C4-2B (cell line): ENCODE data around the gene ATP13A1.

Experiments used
- ZFX ChIP-seq: fragments of 450-650 bp; IDR thresholded peaks from 2 replicates; pipeline ENCODE4 v1.6.1; 2017
- TF ChIP-seq, protein P1 (sequence below): fragments of 450-650 bp; conservative IDR thresholded peaks from 2 replicates; pipeline ENCODE4 v1.5.1; 2017; ENCODE audit warnings: mild to moderate bottlenecking

DNA sequence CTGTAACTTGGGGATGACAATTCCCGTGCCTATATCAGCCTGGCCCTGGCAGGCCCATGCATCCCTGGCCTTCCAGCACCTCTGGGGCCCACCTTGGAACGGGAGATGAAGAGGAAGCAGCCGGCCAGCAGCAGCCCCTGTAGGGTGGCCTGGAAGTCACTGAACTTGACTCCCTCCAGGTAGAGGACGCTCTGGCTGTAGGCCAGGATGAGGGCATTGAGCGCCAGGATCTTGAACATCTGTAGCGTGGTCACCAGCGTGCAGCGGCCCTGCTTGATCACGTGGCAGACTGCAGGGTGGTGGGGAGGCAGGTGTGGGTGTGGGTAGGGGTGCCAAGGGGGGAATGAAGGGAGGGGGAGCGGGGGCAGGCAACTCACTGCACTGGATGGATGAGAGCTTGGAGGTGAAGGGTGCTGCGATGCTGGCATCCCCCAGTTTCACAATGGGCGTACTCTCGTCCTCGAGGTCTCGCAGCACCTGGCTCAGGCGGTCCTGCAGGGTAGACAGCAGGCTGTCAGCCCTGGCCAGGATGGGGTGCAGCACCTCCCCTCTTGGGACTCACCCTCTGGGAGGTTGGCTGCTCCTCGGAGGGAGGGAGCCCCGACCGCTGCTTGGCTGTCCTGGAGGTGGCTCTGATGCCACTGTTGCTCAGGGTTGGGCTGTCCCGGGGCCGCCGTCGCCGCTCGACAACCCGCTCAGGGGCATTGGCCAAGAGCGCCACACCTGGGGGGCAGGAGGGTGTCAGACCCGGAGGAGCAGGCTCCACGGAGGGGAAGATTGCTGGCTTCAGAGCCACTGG lies 16.2 kb downstream of the ATP13A1 start:
- TF ChIP-seq, protein P1, sequence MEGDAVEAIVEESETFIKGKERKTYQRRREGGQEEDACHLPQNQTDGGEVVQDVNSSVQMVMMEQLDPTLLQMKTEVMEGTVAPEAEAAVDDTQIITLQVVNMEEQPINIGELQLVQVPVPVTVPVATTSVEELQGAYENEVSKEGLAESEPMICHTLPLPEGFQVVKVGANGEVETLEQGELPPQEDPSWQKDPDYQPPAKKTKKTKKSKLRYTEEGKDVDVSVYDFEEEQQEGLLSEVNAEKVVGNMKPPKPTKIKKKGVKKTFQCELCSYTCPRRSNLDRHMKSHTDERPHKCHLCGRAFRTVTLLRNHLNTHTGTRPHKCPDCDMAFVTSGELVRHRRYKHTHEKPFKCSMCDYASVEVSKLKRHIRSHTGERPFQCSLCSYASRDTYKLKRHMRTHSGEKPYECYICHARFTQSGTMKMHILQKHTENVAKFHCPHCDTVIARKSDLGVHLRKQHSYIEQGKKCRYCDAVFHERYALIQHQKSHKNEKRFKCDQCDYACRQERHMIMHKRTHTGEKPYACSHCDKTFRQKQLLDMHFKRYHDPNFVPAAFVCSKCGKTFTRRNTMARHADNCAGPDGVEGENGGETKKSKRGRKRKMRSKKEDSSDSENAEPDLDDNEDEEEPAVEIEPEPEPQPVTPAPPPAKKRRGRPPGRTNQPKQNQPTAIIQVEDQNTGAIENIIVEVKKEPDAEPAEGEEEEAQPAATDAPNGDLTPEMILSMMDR = no peak
- no peak for TF ChIP-seq ZFX
